HG03135 (cell line): Measurements from ENCODE around the gene CD109.
"Not testable (repeated sequence)": the region's sequence is repeated elsewhere in the genome, so short reads cannot be mapped to it uniquely, and the experiment has no call there.

Experiments used
- ATAC-seq: cut with Tn5 transposase; IDR thresholded peaks from one replicate; pipeline ENCODE4 v1.9.1; 2021; ENCODE audit warnings: mild to moderate bottlenecking, moderate library complexity; ENCODE audit not compliant: unreplicated experiment

The CD109 gene

GRCh38 chr6:73683574-73683973 lies 12.4 kb upstream of the CD109 start:
- not testable (repeated sequence) for ATAC-seq

- ATAC-seq = no peak
Observed at GRCh38 chr6:73688351-73688750, 7.7 kb upstream of the CD109 start.

GRCh38 chr6:73690056-73690455 lies 5.9 kb upstream of the CD109 start:
- ATAC-seq = no peak

GRCh38 chr6:73691512-73691911 lies 4.5 kb upstream of the CD109 start:
- no peak for ATAC-seq

- ATAC-seq = no peak
Observed at GRCh38 chr6:73694711-73695411, 1.1 kb upstream of the CD109 start.

GRCh38 chr6:73696966-73697655 lies 1.1 kb downstream of the CD109 start:
- ATAC-seq = no peak

- no peak for ATAC-seq
Observed at GRCh38 chr6:73699676-73700459, 3.9 kb downstream of the CD109 start.

- ATAC-seq = no peak
Observed at GRCh38 chr6:73702444-73702843, 6.4 kb downstream of the CD109 start.

- ATAC-seq = no peak
Observed at GRCh38 chr6:73703466-73703865, 7.5 kb downstream of the CD109 start.

- no peak for ATAC-seq
Observed at GRCh38 chr6:73704260-73704659, 8.3 kb downstream of the CD109 start.

- ATAC-seq = no peak
Observed at GRCh38 chr6:73704798-73705197, 8.8 kb downstream of the CD109 start.

GRCh38 chr6:73706971-73707370 lies 11.0 kb downstream of the CD109 start:
- no peak for ATAC-seq

- no peak for ATAC-seq
Observed at GRCh38 chr6:73710470-73710869, 14.5 kb downstream of the CD109 start.

GRCh38 chr6:73710948-73711347 lies 14.9 kb downstream of the CD109 start:
- no peak for ATAC-seq

- ATAC-seq = no peak
Observed at GRCh38 chr6:73712535-73713173, 16.7 kb downstream of the CD109 start.

- ATAC-seq = no peak
Observed at GRCh38 chr6:73713426-73714147, 17.6 kb downstream of the CD109 start.

GRCh38 chr6:73715111-73715508 lies 19.1 kb downstream of the CD109 start:
- not testable (repeated sequence) for ATAC-seq

GRCh38 chr6:73719046-73719445 lies 23.0 kb downstream of the CD109 start:
- ATAC-seq = no peak

GRCh38 chr6:73722318-73723060 lies 26.5 kb downstream of the CD109 start:
- ATAC-seq = no peak

- not testable (repeated sequence) for ATAC-seq
Observed at GRCh38 chr6:73723480-73723879, 27.5 kb downstream of the CD109 start.
